Fibroblast of peridontal ligament (primary cell): ENCODE data around the gene ZNF30.
"Not testable (repeated sequence)": the region's sequence is repeated elsewhere in the genome, so short reads cannot be mapped to it uniquely, and the experiment has no call there.

Source experiments
- DNase-seq: peaks from one replicate; pipeline ENCODE4 v3.0.0-alpha.2; 2010; ENCODE audit errors: extremely low read depth

Gene ZNF30

DNA sequence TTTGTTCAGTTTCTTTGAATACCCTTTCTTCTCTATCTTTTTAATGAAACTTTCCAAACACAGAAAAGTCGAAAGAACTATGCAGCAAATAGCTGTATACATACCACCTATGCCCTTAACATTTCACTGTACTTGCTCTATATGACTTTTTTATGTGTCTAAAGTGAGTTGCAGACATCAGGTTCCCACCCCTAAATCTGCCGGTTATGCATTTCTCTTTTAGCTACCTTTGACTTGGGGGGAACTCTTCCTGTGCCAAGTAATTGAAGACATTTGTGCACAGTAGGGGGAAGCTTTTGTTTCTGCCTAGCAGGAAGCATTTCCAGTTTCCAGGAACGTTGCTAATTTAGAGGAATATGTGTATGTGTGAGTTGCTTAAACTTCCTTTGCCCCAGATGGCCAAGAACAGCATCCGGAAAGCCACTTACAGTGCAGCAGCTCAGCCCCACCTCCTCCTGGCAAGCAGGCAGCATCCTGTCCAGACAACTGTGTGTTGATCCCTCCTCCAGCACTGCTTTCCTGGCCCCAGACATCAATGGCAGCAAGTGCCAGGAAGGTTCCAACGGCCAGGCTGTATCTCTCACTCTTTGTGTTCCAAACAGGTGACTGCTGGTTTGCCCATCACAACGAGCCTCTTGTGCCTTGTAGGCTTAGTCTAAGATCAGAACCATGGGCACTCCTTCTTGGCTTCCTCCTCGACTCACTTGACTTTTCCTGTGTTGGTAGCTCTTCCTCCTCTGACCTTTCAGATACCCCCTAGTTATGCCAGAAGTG is 58.7 kb downstream of the ZNF30 start:
- DNase-seq: no peak

DNA sequence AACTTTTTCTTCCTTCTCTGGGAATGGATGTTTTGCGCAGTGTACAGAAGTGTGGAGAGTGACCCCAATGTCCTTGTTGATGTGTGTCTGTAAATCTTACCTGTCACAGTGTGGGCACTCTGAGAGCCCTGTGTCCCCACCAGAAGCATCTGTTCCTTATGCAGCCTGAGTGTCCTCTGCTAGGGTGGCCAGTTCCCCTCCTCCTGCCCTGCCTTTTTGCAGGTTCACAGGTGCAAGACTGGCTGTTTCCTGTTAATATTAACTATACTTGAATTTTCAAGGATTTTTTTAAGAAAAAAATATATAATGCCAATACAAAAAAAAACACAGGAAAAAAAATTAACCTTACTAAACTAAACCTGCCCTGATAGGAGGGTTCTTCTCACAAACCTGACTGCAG is 61.4 kb downstream of the ZNF30 start:
- DNase-seq: no peak

DNA sequence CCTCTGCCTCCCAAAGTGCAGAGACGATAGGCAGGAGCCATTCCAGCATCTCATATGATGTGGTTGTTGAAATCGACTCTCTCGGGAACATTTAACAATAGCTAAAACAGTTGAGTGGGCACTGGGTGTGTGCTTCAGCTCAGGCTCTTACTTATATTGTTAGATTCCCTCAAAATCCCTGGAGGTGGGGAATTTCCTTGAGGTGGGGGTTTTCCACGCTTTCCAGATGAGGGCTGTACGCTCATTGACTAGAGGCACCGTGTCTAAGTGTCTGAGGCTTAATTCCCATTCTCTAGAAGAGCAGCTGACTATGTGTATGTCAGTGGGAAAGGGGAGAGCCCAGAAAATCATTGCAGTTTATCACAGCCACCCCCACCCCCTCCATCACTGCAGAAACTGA is 62.6 kb downstream of the ZNF30 start:
- DNase-seq: no peak

DNA sequence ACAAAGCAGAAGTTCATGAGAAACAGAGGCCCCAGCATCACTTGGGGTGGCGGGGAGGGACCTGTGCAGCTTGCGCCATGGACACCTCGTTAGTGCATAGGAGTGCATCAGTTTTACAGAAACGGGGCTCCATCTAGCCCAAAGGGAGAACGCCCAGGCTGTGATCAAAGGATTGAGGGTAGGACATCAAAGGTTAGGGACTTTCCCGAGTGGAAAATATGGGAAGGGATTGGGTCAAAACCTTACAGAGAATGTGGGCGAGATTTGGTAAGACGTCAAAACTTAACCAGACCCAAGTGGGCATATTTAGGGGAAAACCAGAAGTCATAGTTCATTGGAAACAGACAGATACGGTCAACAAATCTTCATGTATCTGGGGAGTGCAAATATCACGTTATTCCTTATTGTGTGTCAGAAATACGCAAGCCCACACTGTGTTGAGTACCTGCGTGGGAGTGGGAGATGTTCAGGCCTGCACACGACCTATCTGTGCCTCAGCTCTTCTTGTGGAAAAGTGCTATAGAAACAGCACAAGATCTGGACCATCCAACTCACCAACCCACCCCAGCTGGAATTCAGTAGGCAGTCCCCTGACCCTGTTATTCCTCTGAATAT is 64.0 kb downstream of the ZNF30 start:
- no peak for DNase-seq

DNA sequence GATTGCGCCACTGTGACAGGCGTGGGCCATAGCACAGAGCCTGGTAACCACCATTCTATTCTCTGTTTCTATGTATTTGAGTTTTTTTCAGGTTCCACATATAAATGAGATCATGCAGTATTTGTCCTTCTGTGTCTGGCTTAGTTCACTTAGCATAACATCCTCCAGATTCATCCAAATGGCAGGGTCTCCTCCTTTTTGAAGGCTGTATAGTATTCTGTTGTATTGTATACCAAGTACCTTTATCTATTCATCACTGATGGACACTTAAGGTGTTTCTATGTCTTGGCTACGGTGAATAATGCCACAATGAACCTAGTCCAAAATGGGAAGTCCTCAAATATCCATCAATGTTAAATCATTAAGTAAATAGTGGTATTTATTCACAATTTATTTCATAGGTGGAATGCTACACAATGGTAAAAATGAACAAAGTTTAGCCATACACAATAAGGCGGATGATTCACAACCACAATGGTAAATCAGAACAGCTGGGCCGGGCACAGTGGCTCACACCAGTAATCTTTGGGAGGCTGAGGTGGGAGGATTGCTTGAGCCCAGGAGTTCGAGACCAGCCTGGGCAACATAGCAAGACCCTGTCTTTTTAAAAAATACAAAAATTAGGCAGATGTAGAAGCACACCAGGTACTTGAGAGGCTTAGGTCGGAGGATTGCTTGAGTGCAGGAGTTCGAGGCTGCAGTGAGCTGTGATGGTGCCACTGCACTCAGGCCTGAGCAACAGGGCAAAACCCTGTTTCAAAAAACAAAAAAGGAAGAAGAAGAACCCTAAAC is 65.0 kb downstream of the ZNF30 start:
- DNase-seq: no peak

DNA sequence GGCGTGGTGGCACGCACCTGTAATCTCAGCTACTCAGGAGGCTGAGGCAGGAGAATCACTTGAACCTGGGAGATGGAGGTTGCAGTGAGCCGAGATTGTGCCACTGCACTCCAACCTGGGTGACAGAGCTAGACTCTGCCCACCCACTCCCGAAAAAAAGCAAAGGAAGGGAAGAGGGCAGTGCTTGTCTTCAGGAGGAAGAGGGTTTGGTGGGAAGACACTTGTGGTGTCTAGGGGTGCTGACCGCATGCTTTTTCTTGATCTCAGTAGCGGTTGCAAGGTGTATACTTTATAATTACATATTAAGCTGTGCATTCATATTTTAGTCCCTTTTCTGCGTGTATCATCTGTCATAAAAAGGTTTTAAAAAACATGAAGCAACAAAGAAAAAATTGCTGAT is 65.9 kb downstream of the ZNF30 start:
- not testable (repeated sequence) for DNase-seq

DNA sequence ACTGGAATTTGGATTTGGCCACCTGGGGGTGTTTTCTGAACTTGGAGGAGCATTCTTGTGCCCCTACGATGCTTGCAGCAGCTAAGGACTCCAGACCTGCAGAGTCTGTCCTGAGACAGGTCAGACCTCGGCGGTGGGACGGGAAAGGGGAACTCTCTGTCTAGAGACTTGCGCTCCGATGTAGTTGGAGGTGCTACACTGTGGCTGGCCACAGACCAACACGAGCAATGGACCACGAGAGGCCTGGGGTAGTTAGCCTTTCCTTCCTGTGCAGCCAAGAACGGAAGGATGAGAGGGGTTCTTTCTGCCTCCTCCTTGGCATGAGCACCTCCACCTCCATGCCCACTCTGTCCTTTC is 67.6 kb downstream of the ZNF30 start:
- DNase-seq: no peak
